ENCODE data around the gene UBXN11. TPM values are rescaled to one million over a fixed set of nuclear protein-coding genes. Genes with fewer than 3 reads are reported as not detected.
"Not testable (repeated sequence)": the region's sequence is repeated elsewhere in the genome, so short reads cannot be mapped to it uniquely, and the experiment has no call there.

The UBXN11 gene
- total RNA-seq, 1 donor from 2014 or later, result 30.3 TPM

GRCh38 chr1:26307363-26307781 is 936 bp upstream of the UBXN11 start:
- DNase-seq (ENCODE audit: low spot score), result no peak

- no peak for DNase-seq (ENCODE audit: low spot score)
These were observed 658 bp downstream of the UBXN11 start for GRCh38 chr1:26305667-26306289.

- DNase-seq (ENCODE audit: low spot score), result no peak
These were observed 3.6 kb downstream of the UBXN11 start for GRCh38 chr1:26302733-26303405.

DNA sequence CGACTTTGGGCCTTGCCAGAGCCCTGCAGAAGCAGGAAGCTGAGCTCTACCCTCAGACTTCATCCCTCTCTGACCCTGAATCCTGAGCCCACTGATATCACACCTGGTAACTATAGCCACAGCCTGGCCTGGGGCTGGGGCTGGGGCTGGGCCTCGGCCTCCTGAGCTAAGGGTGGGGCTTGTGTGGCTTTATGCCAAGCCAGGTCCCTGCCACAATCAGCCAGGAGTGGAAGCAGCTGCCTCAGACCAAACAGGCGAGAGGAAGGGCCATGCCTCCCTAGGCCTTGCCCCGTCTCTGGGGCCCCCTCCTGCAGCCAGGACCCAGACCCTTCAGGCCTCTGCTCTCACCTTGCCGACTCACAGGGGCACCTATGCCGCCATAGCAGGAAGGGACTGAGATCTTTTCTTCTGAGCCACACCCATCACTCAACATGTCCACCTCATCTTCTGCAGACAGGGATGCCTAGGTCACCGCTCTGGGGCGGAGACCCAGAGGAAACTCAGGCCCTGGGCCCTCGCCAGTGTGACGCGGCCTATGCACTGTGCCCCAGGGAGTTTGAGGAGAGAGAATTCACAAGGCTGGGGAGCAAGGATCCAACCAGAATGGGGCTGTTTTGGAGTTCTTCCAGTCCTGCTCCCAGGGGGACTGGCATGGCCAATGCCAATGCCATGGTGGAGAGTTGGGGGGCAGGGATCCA is 5.7 kb downstream of the UBXN11 start:
- no peak for DNase-seq (ENCODE audit: low spot score)

- no peak for DNase-seq (ENCODE audit: low spot score)
These were observed 8.7 kb downstream of the UBXN11 start for GRCh38 chr1:26297791-26298124.

- no peak for DNase-seq (ENCODE audit: low spot score)
These were observed 9.2 kb downstream of the UBXN11 start for GRCh38 chr1:26297057-26297790.

GRCh38 chr1:26296340-26297056 is 9.9 kb downstream of the UBXN11 start:
- DNase-seq (ENCODE audit: low spot score), result no peak

DNA sequence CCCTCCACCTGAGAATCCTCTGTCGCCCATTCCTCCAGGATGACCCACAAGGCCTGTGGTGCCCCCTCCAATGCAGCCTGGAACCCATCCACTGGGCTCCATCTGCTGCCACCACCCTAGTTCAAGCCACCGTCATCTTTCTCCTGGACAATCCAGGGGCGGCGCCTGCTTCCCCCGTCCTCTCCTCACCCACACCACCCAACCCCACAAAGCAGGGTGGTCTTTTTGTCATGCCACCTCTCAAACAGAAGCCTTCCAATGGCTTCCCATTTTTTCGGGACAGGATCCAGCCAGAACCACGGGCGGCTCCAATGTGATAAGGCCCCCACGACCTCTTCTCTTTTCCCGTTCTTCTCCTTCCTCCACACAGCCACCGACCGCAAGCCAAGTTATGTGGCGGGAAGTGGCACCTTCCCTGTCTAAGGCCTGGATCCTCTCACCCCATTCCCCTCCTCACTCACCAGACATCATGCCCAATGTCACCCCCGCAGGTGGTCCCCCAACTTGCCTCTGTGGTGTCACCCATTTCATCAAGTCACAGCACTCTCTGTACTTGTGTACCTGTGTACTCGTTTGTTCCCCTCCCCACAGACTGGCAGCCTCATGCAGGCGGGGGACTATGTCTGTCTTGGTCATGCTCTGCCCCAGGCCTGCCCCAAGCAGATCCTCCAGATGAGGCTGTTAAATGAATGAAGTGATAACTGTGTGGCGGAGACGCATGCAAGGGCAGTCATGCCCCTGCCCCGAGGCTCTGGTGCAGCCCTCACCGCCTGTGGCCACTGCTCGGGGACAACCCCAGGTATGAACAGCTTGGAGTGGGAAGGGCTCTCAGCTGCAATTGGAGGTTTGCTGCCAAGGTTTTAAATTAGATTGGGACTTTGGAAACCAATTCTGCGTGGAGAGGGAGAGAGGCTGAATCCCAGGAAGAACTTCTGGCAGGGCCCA is 11.0 kb downstream of the UBXN11 start:
- no peak for DNase-seq (ENCODE audit: low spot score)

DNA sequence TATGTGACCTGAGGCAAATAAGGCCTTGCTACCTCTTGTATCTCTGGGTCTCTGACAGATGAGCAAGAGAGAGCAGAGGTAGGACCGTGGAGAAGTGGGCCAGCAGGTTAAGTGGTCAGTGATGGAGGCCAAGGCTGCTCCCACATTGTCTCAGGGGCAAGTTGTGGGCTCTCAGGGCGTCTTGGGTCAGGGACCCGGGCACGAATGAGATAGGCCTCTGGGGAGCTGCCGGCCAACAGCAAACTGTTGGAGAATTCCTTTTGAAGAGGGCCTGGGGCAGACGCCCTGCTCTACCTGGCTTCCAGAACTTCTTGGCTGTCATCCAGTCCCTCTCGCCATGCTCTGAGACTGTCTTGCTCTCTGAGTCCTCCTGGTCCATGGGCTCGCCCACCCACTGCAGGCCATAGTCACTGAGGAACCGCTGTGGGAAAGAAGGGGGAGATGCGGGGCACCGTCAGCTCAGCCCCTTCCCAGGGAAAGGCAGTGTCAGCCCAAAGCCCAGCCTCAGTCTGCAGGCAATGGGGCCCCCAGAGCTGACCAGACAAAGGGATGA is 12.4 kb downstream of the UBXN11 start:
- DNase-seq (ENCODE audit: low spot score), result no peak

DNA sequence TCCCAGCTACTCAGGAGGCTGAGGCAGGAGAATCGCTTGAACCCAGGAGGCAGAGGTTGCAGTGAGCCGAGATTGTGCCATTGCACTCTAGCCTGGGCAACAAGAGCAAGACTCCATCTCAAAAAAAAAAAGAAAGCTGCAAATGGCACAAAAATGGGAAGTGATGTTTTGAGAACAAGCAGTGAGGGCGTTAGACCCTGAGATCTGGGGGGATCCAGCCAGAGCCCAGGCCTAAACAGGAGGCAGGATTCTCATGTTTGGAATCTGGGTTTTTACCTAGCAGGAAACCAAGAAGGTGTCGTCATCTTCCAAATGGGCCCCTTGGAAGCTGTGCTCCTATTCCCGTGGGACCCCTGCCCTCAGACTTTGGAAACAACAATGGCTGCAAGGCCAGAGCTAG is 13.7 kb downstream of the UBXN11 start:
- DNase-seq (ENCODE audit: low spot score), result not testable (repeated sequence)

DNA sequence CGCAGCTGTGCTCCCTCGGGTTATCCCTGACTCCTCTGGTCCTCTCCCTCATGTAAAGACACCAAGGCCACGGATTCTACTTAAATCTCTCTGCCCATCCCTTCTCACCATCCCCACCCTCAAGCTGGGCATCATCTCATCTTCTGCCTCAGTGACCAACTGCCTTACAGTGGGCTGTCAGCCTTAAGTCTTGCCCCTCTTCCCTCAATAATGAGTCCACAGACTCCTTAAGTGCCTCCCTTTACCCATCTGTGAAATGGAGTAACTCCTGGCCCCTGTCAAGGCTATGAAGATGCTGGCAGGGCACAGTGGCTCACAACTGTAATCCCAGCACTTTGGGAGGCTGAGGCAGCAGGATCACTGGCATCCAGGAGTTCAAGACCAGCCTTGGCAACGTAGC is 14.5 kb downstream of the UBXN11 start:
- no peak for DNase-seq (ENCODE audit: low spot score)

GRCh38 chr1:26291433-26291832 is 15.0 kb downstream of the UBXN11 start:
- no peak for DNase-seq (ENCODE audit: low spot score)

DNA sequence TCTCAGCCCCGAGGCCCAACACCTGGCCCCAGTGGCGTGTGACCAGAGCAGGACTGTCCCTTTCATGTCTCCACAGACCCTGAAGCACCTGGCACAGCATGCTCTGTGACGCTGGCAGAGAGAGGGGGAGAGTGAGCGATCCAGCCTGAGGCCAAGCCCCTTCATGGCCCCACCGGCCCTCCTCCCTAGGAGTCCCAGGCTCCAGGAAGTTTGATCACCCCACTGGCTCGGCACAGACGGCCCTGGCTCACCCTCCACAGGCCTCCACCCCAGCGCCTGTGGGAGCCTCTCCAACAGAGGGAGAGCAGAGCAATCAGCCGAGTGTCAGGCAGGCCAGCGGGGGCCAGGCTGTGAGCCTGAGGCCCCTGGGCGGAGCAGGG is 15.6 kb downstream of the UBXN11 start:
- DNase-seq (ENCODE audit: low spot score), result no peak

- no peak for DNase-seq (ENCODE audit: low spot score)
These were observed 16.1 kb downstream of the UBXN11 start for GRCh38 chr1:26290122-26290881.

- DNase-seq (ENCODE audit: low spot score), result no peak
These were observed 17.0 kb downstream of the UBXN11 start for GRCh38 chr1:26289158-26290059.

GRCh38 chr1:26288311-26288941 is 18.0 kb downstream of the UBXN11 start:
- DNase-seq (ENCODE audit: low spot score), result no peak

- no peak for DNase-seq (ENCODE audit: low spot score)
These were observed 18.6 kb downstream of the UBXN11 start for GRCh38 chr1:26287811-26288210.

Data from ureter (tissue), 1 donor.